ENCODE results near the gene GRIK2. TPM values are rescaled to one million over a fixed set of nuclear protein-coding genes. Genes with fewer than 3 reads are reported as not detected.

The GRIK2 gene
- polyA plus RNA-seq, 1 of the 3 experiments (the other 2 are of a cell fraction), result 0.30 TPM

GRCh38 chr6:101706576-101706975 lies 313.1 kb downstream of the GRIK2 start:
- H3K9me2 ChIP-seq, result no peaks in the 10 kb centered on the region
- no peak for DNase-seq
- no peaks in the 10 kb centered on the region for H3K79me2 ChIP-seq (ENCODE audit: insufficient read depth)
- no peak overlapping the region for H2AFZ ChIP-seq (ENCODE audit: low read depth)
- 59% methylated on average over 1 of the region's 1 CpG for WGBS (ENCODE audit: low lambda C conversion rate)
- TF ChIP-seq POLR2AphosphoS5 (IDR thresholded peaks at IDR 0.05; ENCODE audit: low read depth, low read length) (no peak), RXRA (IDR thresholded peaks at IDR 0.05; ENCODE audit: borderline replicate concordance, low read depth) (no peak), YY1 (IDR thresholded peaks at IDR 0.05; ENCODE audit: low read depth) (no peak), REST (IDR thresholded peaks at IDR 0.05; ENCODE audit: low read depth, low read length) (no peak), USF2 (IDR thresholded peaks at IDR 0.05; ENCODE audit: borderline replicate concordance, low read depth, low read length) (no peak), MXI1 (IDR thresholded peaks at IDR 0.05; ENCODE audit: low read depth, low read length) (no peak), FOXJ3 (CRISPR knock-in tag; IDR thresholded peaks at IDR 0.05) (no peak), TAF1 (IDR thresholded peaks at IDR 0.05; ENCODE audit: borderline replicate concordance, low read depth, low read length) (no peak), TCF12 (IDR thresholded peaks at IDR 0.05) (no peak), GABPA (IDR thresholded peaks at IDR 0.05; ENCODE audit: low read depth) (no peak), MAX (IDR thresholded peaks at IDR 0.05; ENCODE audit: low read depth) (no peak), FOSL2 (IDR thresholded peaks at IDR 0.05; ENCODE audit: borderline replicate concordance, low read depth) (no peak), CHD2 (IDR thresholded peaks at IDR 0.05; ENCODE audit: low read length, partially characterized antibody) (no peak), TEAD4 (IDR thresholded peaks at IDR 0.05; ENCODE audit: borderline replicate concordance, insufficient read depth) (no peak), NFIC (IDR thresholded peaks at IDR 0.05; ENCODE audit: borderline replicate concordance) (no peak), GATA2 (CRISPR knock-in tag; IDR thresholded peaks at IDR 0.05) (no peak), CTCF (IDR thresholded peaks at IDR 0.05) (no peak)
- TF ChIP-seq, protein P1, sequence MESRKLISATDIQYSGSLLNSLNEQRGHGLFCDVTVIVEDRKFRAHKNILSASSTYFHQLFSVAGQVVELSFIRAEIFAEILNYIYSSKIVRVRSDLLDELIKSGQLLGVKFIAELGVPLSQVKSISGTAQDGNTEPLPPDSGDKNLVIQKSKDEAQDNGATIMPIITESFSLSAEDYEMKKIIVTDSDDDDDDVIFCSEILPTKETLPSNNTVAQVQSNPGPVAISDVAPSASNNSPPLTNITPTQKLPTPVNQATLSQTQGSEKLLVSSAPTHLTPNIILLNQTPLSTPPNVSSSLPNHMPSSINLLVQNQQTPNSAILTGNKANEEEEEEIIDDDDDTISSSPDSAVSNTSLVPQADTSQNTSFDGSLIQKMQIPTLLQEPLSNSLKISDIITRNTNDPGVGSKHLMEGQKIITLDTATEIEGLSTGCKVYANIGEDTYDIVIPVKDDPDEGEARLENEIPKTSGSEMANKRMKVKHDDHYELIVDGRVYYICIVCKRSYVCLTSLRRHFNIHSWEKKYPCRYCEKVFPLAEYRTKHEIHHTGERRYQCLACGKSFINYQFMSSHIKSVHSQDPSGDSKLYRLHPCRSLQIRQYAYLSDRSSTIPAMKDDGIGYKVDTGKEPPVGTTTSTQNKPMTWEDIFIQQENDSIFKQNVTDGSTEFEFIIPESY (IDR thresholded peaks at IDR 0.05; ENCODE audit: borderline replicate concordance, low read depth), result no peak
- H3K9me3 ChIP-seq, result no peaks in the 10 kb centered on the region
- H3K4me1 ChIP-seq (ENCODE audit: control insufficient read depth in 1 of 2, insufficient read depth in 2 of 2, low read depth in 1 of 2, low read length in 1 of 2), result peaks cover 0 to 2% of the 10 kb centered on the region in 2 experiments; a peak in 1 of 4 replicates
- no peaks in the 10 kb centered on the region for H4K20me1 ChIP-seq (ENCODE audit: insufficient read depth)
- no peak overlapping the region for H3K4me3 ChIP-seq (ENCODE audit: low read depth in 2 of 2, low read length in 1 of 2)
- no peak overlapping the region for H3K4me2 ChIP-seq
- ChIA-PET POLR2A (no interaction called here), CTCF (no interaction called here)
- H3F3A ChIP-seq (replicated peaks; ENCODE audit: insufficient read depth), result no peaks in the 10 kb centered on the region
- no peak overlapping the region for H3K27ac ChIP-seq (ENCODE audit: low read depth in 2 of 2, low read length in 1 of 2)
- no peak overlapping the region for H3K9ac ChIP-seq
- no peaks in the 10 kb centered on the region for H3K27me3 ChIP-seq (ENCODE audit: insufficient read depth)
- no peaks in the 10 kb centered on the region for H3K36me3 ChIP-seq (replicated peaks in 1 of 2; ENCODE audit: control insufficient read depth in 1 of 2, insufficient read depth in 2 of 2, low read length in 1 of 2)
